ENCODE results near the gene CENPP.

CENPP gene

DNA sequence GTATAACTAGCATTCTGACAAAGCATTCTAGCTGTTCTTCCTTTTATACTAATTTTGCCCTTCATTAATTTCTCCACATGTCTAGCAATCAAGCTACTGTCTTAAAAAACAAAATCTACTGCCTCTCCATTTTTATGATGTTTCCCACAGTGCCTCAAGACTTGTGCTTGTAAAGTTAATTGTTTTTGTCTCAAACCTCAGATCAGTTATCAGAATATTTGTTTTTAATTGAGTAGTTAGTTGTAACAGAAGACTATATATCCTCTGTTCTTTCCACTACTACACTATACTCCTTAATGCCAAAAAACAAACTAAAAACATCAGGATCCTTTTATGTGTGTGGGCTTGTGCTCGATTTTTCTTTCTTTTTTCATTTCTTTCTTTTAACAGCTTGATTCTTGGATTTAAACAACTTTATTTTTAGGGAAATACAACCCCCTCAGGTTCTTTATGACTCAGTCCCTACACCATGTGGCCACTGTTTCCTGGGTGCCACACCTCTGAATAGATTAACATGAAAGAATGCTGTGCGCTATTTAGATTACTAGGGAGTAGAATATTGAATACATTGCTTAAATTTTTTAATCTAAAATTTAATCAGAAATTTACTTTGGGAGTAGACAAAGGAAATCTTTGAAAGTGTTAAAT lies 155.4 kb downstream of the CENPP start:
- TF ChIP-seq CTCF (conservative IDR thresholded peaks at IDR 0.05): no peak
- H3K27ac ChIP-seq: peak overlapping the region; percentile 58

GRCh38 chr9:92482329-92482728 lies 156.6 kb downstream of the CENPP start, which contains the start of gene ASPN:
Gene ASPN (minus strand): TSS chr9:92482506.
- H3K27ac ChIP-seq: peak within 1 kb of the TSS; percentile 58
- TF ChIP-seq CTCF (conservative IDR thresholded peaks at IDR 0.05): no peak

- TF ChIP-seq CTCF (conservative IDR thresholded peaks at IDR 0.05): no peak
- no peak overlapping the region for H3K27ac ChIP-seq
Measured at GRCh38 chr9:92482805-92483204, 157.1 kb downstream of the CENPP start.

GRCh38 chr9:92483627-92484545 lies 158.1 kb downstream of the CENPP start:
- H3K27ac ChIP-seq: no peak overlapping the region

GRCh38 chr9:92484563-92484962 lies 158.8 kb downstream of the CENPP start:
- H3K27ac ChIP-seq: no peak overlapping the region
- TF ChIP-seq CTCF (conservative IDR thresholded peaks at IDR 0.05): no peak

More at GRCh38 chr9:92483627-92484545, 158.1 kb downstream of the CENPP start:
- no peak for TF ChIP-seq CTCF (conservative IDR thresholded peaks at IDR 0.05)

- no peak for TF ChIP-seq CTCF (conservative IDR thresholded peaks at IDR 0.05)
- no peak overlapping the region for H3K27ac ChIP-seq
Measured at GRCh38 chr9:92486371-92486770, 160.6 kb downstream of the CENPP start.

Measured in VCaP (cell line).